IMR-90 (cell line): ENCODE results near the gene GIT1.

ENCODE experiments used
- CHD1 ChIP-seq: IDR thresholded peaks from 2 replicates; pipeline ENCODE4 v1.6.1; 2012; ENCODE audit warnings: low read depth, low read length, improper control_type of control experiment
- CTCF ChIP-seq: conservative IDR thresholded peaks from 2 replicates; pipeline ENCODE4 v1.5.1; 2012; ENCODE audit warnings: mild to moderate bottlenecking, low read depth, low read length, improper control_type of control experiment
- FOS ChIP-seq: fragments of 150-350 bp; IDR thresholded peaks from 2 replicates; pipeline ENCODE4 v1.6.1; 2016; ENCODE audit warnings: low read depth, low read length
- MXI1 ChIP-seq: IDR thresholded peaks from 2 replicates; pipeline ENCODE4 v1.6.1; 2012; ENCODE audit warnings: low read depth, mild to moderate bottlenecking, low read length, moderate library complexity, borderline replicate concordance
- POLR2A ChIP-seq: IDR thresholded peaks from 2 replicates; pipeline ENCODE4 v1.6.1; 2012; ENCODE audit warnings: mild to moderate bottlenecking, low read depth, low read length
- RAD21 ChIP-seq: IDR thresholded peaks from 2 replicates; pipeline ENCODE4 v1.6.1; 2012; ENCODE audit warnings: low read length, improper control_type of control experiment
- RFX5 ChIP-seq: IDR thresholded peaks from 2 replicates; pipeline ENCODE4 v1.8.0; 2012; ENCODE audit warnings: low read depth, mild to moderate bottlenecking, low read length, moderate library complexity
- USF2 ChIP-seq: fragments of 150-350 bp; IDR thresholded peaks from 2 replicates; pipeline ENCODE4 v1.6.1; 2017; ENCODE audit warnings: mild to moderate bottlenecking, antibody characterized with exemption, low read length, low read depth

- TF ChIP-seq MXI1 (no peak), USF2 (no peak), RAD21 (no peak), CTCF (no peak), FOS (no peak), RFX5 (no peak), CHD1 (no peak), POLR2A (no peak)
Measured at GRCh38 chr17:29630630-29631193, 41.3 kb upstream of the GIT1 start.
